ENCODE data around the gene PCGF3. TPM values are rescaled to one million over a fixed set of nuclear protein-coding genes. Genes with fewer than 3 reads are reported as not detected.
"Not testable (repeated sequence)": the region's sequence is repeated elsewhere in the genome, so short reads cannot be mapped to it uniquely, and the experiment has no call there.

The PCGF3 gene
- total RNA-seq, 1 donor from 2014 or later = 20.9 TPM

DNA sequence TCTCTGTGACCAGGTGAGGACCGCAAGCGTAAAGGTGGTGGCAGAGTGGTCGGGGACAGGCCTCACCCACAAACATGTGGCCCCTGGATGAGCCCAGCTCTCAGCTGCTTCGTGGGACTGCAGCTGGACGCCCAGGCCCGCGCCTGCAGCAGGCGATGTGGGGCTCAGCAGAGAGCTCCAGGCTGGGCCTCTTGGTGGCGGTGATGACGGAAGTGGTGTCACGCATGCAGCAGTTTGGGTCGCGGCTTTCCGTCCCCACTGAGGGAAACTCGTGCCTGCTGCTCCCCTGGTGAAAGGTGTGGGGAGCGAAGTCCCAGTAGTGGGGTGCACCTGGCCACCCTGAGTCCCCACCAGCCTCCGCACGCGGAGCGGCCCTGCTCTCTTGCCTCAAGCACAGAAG is 26.9 kb downstream of the PCGF3 start:
- intact Hi-C loops (cut with micrococcal nuclease) = no loop called here
- no peak for ATAC-seq
- DNase-seq = no peak

DNA sequence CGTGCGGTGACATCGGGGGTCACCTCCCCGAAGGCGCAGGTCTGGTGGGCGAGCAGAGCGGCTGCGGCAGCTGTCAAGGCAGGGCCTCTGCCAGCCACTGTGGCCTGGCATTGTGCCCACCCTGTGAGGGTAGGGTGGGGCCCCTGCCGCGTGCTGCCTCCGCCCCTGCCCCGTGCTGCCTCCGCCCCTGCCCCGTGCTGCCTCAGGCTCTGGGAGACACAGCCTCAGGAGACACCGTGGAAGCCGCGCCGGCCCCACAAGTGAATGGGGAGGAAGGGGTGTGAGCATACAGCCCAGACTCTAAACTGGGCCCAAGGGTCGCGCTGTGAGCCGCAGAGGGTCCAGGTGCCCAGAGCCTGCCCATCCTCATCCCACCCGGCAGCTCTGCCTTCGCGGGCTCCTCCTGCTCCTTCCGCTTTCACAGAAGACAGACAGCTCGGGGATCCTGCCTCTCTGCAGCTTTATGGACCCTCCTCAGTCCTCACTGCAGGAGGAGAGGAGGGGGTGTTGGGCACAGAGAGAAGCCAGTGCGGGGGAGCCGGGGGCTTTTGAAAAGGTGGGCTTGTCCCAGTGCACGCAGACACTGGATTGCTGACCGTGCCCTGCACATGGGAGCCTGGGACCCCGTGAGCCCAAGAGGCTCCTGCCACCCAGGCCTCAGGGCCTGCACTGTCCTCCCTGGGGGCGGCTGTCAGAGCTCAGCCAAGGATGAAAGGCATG is 27.4 kb downstream of the PCGF3 start:
- intact Hi-C loops (cut with micrococcal nuclease) = no loop called here
- ATAC-seq = peak; percentile 63

DNA sequence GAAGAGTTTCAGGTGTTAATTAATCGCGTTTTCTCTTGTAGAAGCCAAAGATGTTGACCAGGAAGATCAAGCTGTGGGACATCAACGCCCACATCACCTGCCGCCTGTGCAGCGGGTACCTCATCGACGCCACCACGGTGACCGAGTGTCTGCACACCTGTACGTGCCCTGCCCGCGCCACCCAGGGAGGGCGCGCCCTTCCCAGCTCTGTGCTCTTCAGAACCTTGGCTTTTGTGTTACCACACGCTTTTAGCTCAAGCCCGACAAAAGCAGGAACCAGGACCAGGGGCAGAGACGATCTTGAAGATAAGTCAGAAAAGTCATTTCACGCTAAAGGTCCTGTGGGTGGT is 28.0 kb downstream of the PCGF3 start:
- ATAC-seq (no peak), DNase-seq (no peak)
- intact Hi-C loops (cut with micrococcal nuclease) = no loop called here

More for the DNA sequence above, 27.4 kb downstream of the PCGF3 start:
- no peak for DNase-seq

DNA sequence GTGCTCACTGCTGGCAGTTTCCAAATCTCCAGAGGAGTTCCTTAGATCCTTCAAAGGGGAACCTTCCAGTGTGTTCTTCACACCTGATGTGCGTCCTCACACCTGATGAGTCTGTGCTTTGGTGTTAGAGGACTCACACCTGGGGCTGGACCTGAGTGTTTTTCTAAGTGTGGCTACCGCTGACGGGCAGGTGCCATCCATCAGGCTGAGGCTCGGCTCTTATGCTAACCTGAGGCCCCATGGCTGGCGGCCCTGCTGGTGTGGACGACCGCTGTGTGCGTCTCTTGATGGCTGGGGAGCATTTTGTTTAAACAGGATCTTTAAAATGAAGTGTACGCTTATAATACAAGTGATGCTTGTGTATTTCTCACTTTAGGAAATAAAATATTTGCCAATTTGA is 28.4 kb downstream of the PCGF3 start:
- DNase-seq = no peak
- intact Hi-C loops (cut with micrococcal nuclease) = no loop called here

DNA sequence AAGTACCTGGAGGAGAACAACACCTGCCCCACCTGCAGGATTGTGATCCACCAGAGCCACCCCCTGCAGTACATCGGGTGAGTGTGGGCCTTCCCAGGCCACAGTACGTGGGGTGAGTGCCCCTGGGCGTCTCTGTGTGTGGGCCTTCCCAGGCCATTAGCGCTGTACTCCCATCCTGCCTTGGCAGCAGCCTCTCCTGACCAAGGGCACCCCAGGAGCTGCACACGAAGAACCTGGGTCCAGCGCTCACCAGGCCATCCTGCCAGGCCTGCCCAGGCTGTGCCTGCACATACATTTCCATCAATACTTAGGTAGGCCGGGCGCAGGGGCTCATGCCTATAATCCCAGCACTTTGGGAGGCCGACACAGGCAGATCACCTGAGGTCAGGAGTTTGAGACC is 29.3 kb downstream of the PCGF3 start:
- no peak for ATAC-seq
- DNase-seq = no peak

More for the DNA sequence above, 28.4 kb downstream of the PCGF3 start:
- no peak for ATAC-seq

DNA sequence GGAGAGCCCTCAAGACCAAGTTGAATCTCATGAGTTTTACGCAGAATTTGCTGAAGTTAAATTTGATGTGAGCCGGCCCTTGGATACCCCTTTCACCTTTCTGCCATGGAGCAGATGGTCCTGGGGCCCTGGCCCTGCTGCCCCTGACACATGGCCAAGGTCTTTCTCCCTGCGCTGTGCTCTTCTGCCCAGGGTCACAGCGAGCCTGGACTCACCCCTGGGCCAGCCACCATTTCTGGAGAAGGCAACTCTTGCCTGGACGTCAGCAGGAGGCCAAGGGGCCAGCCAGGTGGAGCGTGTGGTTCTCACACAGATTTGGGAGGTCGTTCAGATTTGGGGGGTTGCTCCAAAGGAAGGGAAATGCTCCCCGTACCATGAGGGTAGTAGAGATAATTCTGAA is 30.0 kb downstream of the PCGF3 start:
- no peak for ATAC-seq
- intact Hi-C loops (cut with micrococcal nuclease) = no loop called here
- DNase-seq = no peak

More for the DNA sequence above, 29.3 kb downstream of the PCGF3 start:
- intact Hi-C loops (cut with micrococcal nuclease) = no loop called here

DNA sequence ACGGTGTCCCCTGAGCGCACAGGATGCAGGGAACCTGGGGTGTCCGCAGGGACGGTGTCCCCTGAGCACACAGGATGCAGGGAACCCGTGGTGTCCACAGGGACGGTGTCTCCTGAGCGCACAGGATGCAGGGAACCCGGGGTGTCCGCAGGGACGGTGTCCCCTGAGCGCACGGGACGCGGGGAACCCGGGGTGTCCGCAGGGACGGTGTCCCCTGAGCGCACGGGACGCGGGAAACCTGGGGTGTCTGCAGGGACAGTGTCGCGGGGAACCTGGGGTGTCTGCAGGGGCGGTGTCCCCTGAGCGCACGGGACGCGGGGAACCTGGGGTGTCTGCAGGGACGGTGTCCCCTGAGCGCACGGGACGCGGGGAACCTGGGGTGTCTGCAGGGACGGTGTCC is 30.9 kb downstream of the PCGF3 start:
- DNase-seq; intact Hi-C loops (cut with micrococcal nuclease); ATAC-seq: not testable (repeated sequence)

DNA sequence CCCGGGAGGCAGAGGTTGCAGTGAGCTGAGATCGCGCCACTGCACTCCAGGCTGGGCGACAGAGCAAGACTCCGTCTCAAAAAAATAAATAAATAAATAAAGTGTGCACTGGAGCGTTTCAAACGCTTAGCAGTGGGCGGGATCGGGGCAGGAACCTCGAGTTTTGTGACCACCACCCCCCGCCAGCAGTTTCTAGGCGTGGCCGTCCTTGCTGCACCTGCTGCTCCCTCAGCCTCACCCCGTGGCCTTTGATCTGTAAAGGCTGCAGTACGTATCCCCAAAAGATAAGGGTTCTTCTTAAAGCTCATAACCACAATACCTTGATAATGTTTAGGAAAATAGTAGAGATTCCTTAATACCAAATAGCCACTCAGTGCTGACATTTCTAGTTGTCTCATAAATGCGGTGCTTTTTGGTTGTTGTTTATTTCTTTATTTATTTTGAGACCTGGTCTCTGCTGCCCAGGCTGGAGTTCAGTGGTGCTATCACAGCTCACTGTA is 33.2 kb downstream of the PCGF3 start:
- intact Hi-C loops (cut with micrococcal nuclease) = no loop called here
- no peak for DNase-seq
- ATAC-seq = no peak

DNA sequence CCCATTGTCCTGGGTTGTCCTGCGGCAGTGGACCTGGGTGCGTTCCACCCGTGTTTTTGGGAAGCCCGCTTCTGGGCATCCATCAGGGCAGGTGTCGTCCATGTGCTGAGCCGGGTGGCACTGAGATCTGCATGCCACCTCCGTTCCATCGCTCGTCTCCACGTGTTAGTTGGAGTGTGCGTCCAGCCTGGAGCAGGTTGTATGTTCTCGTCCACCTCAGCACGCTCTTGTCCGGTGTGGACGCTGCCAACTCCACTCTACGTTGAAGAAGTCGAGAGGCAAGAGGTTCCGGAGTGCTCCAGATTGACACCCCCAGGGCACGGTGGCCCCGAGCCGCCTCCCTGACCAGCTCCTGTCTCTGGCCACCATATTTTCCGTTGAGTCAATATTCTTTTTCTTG is 33.9 kb downstream of the PCGF3 start:
- ATAC-seq (no peak), DNase-seq (no peak)
- intact Hi-C loops (cut with micrococcal nuclease) = no loop called here

DNA sequence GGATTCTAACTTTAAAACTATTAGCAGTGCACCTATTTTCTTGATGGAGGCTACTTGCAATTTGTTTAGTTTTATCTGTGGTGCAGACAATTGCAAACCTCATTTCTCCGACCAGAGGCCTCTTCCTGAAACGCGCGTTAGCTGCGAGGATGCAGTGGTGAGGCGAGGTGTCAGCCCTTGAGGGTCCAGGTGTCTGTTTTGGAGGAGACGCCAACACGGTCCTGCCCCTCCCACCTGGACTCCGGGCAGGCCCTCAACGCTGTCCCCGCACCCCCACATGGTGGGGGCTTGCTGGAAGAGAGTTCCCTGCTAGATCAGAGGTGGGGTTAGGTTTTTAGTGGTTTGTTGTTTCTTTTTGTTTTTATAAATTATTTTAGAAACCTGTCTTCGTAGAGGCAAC is 34.4 kb downstream of the PCGF3 start:
- intact Hi-C loops (cut with micrococcal nuclease) = no loop called here
- DNase-seq (no peak), ATAC-seq (no peak)

DNA sequence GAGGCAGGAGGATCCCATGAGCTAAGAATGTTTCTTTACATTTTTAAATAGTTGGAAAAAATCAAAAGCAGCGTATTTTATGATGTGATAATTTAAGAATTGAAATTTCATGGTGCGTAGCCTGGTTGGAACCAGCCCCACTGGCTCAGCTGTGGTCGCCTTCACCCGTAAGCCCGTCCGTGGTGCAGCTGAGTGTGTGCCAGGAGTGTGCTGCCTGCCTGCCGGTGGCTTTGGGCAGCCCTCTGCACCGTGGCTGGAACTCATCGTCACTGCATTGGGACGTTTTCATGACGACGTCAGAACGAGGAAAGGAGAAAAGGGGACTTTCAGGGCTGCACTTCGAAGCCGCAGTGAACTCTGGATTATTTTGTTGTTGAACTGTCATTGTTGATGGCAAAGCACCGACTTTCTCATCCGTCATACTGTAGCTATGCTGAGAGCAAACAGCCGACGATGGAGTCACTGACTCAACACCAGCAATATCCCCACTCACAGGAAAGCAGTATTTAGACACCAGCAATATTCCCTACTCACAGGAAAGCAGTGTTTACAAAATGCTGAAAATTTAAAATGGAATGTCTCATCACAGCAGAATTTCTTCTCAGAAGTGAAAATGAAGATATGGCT is 35.1 kb downstream of the PCGF3 start:
- DNase-seq (no peak), ATAC-seq (no peak)
- intact Hi-C loops (cut with micrococcal nuclease) = no loop called here

DNA sequence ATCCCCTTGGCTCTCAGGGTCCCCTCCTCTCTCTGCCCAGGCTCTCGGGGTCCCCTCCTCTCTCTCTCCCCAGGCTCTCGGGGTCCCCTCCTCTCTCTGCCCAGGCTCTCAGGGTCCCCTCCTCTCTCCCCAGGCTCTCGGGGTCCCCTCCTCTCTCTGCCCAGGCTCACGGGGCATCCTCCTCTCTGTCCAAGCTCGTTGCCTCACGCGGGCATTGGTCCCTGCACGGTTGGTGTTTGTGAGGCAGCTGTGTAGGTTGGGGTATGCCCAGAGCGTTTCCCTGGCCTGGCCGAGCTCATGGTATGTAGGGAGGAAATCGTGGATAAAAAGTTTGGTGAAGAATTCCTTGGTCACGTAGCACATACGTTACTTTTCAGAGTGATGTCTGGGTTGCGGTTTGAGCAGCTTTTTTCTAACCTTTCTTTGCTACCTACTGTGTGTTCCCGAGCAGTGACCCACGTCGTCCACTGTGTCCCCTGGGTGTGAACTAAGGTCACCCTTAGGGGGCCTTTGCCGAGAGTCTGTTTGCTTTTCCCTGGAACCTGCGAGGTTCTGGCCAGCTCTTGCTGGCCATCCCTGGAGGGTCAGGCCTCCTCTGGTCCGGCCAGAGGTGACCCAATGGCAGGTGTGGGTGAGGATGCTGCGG is 36.6 kb downstream of the PCGF3 start:
- intact Hi-C loops (cut with micrococcal nuclease) = no loop called here
- DNase-seq (no peak), ATAC-seq (peak; percentile 24)

DNA sequence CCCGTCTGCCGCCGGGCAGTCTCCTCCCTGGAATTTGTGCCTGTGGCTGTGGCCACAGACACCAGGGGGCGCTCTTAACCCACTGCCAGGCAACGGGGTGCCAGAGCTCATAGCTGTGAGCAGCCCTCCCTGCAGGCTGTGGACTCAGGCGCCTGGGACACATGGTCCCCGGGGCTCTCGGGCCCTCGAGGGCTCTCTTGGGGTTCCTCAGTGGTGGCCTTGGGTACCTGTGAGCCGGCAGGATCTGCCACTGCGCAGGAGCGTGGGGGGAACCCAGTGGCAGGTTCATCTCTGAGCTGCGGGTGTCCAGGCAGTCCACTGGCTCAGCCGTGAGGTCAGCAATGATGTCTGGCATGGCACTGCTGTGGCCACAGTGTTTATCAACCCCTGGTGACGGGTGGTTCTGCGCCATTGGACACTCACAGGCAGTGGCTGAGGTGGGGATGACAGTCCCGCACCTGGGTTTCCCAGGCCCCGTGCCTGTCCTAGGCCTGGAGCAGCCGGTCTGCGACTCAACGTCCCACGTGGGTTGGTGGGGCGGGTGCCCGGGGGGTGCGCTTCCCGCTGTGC is 37.2 kb downstream of the PCGF3 start:
- peak; percentile 87 for ATAC-seq
- DNase-seq = peak; percentile 78
- intact Hi-C loops (cut with micrococcal nuclease) = no loop called here

DNA sequence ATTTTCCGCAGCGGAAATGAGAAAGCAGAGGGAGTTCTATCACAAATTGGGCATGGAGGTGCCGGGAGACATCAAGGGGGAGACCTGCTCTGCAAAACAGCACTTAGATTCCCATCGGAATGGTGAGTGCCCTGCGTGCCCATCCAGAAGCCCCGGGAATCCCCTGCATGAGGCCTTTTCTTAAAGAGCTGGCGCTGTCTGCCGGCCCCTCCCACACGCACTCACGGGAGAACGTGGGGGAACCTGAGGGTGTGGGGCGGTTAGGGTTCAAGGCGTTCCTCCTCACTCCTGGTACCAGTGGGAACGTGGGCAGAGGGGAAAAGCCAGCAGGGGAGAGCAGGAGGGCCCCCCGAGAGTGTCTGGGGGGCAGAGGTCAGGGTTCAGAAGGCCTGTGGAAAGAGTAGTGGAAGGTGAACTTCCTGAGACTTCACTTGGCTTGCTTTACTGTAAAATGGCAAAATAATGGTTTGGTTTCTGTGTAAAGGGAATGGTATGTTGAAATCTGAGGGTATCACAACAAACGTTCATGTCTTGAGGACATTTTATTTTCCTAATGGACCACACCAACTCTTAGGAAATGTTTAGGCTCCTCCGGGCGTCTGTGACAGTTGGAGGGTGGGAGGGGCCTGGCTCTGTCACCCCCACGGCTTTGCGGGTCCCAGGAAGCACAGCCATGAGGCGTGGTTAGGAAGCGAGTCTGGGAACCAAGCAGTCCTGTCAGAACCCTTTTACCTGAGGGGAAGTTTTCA is 38.0 kb downstream of the PCGF3 start:
- no peak for DNase-seq
- no peak for ATAC-seq
- intact Hi-C loops (cut with micrococcal nuclease) = no loop called here

DNA sequence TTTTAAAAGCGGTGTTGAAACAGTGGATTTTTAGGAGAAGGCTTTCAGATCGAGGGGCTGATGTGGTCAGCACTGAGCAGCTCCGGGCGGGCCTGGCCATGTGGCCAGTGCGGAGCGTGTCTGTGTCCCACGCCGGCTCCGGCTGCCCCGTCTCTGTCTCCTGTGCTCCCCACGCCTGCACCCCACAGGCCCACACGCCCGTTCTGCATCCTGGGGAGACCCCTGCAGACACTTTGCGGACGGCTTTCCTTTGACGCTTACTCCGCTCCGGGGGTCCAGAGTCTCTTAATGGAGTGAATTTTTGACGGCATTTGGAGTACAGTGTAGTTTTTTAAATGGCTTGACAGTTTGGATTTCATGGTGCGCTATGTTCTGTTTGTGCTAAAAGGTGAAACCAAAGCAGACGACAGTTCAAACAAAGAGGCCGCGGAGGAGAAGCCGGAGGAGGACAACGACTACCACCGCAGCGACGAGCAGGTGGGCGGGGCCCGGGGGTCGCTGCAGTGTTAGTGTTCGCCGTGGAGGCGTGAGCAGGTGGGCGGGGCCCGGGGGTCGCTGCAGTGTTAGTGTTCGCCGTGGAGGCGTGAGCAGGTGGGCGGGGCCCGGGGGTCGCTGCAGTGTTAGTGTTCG is 38.7 kb downstream of the PCGF3 start:
- no peak for ATAC-seq
- intact Hi-C loops (cut with micrococcal nuclease) = no loop called here
- peak; percentile 26 for DNase-seq

DNA sequence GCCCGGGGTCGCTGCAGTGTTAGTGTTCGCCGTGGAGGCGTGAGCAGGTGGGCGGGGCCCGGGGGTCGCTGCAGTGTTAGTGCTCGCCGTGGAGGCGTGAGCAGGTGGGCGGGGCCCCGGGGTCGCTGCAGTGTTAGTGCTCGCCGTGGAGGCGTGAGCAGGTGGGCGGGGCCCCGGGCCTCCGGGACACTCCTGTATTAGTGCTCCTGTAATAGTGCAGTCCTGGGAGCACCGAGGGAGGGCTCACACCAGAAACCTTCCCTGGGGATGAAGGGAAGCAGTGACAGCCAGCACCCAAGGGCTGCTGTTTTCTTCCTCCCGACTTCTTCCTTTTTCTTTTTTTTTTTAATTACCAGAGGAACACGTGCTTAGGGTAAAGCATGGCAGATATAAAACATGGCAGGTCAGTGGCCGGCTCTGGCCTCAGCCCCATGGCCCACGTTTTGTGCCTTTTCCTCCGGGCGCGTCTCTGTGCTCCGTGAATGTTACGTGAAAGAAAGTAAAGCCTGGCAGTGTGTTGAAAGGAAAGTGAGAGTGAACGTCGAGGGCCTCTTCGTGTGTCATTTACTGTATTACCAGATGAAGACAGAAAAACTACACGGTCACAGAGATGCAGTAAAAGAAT is 42.0 kb downstream of the PCGF3 start:
- ATAC-seq (no peak), DNase-seq (peak; percentile 23)
- intact Hi-C loops (cut with micrococcal nuclease) = no loop called here

DNA sequence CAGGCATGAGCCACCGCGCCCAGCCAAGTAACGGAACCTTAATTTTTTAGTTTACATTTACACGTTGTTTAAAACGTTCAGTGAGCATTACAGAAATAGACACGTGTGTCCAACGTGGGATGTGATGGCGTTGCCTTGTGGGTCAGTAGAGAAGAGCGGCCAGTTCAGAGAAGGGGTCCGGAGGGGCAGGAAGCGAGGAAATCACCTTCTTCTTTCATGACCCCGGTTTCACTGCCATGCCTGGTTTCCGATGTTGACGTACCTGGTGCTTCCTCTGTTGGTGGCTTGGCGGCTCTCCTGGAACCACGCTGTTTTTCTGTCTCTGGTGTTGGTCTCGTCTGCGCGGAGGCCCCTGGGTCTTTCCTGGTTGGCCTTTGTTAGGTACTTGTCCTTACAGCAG is 42.8 kb downstream of the PCGF3 start:
- DNase-seq (peak; percentile 19), ATAC-seq (no peak)
- intact Hi-C loops (cut with micrococcal nuclease) = no loop called here
